HG03558 (cell line): ENCODE results near the gene CTNNA3.
"Not testable (repeated sequence)": the region's sequence is repeated elsewhere in the genome, so short reads cannot be mapped to it uniquely, and the experiment has no call there.

Experiments used
- ATAC-seq: cut with Tn5 transposase; IDR thresholded peaks from one replicate; pipeline ENCODE4 v1.9.1; 2021; ENCODE audit warnings: moderate number of reproducible peaks; ENCODE audit not compliant: unreplicated experiment; ENCODE audit errors: extremely low read depth

The CTNNA3 gene

DNA sequence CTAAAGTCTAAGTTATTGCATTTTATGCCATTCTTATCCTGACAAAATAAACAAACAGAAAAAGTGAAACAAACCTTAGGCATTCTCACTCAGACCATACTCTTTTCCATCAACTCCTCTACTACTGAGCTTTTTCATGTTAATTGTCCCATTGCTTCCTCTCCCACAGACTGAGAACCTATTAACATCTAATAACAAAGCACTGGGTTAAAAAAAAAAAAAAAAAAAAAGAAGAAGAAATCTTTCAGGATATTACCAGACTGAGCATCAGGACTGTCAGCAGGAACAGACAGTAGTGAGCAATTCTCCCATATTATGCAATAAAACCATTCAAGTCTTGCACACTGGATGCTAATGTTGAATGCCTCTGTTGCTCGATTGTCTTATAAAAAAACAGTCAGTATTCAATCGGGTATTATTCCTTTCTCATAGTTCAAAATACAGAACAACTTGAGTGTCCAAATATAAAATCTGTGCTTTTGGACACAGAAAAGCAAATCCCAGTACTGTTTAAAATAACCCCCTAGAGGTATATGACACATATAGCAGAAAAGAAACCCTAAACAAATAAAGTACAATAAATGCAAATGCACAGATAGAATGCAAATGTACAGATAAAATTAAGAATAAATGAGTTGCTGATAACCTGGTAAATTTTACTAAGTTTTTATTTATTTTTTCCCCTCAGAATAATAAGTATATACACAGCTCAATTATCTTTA is 1301.5 kb downstream of the CTNNA3 start:
- ATAC-seq: no peak

DNA sequence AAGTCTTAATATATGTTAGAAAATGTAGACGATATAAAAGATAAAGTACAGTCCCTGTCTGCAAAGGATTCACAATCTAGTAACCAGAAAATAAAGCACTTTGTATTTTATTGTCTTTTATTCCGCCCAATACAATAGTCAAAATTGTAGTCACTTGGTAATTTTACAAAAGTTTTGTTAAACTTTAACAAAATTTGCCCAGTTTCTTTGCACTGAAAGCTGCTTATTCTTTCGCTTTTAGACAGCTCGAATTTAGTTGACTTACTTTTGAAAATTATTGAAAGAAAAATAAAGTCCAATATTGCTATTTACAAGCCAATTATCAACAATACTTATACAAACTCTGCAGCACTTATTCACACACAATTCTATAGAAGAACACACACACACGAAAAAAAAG is 1305.1 kb downstream of the CTNNA3 start:
- no peak for ATAC-seq

DNA sequence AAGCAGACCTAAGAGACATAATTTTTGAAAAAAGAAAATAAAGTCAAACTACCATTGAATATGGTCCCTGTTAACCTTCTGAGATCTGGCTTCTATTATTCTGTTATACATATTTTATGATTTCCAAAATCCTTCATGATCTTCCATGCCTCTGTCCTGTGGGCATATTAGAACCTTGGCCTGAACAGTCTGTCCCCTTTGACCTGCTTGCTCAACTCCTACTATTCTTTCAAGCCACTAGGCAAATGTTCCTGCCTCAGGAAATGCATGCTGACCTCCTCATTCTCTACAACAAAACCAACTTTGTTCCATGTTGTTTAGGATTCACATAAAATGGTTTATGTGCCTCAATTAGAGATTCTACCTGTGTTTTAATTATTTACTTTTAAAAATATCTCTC is 1315.0 kb downstream of the CTNNA3 start:
- no peak for ATAC-seq

DNA sequence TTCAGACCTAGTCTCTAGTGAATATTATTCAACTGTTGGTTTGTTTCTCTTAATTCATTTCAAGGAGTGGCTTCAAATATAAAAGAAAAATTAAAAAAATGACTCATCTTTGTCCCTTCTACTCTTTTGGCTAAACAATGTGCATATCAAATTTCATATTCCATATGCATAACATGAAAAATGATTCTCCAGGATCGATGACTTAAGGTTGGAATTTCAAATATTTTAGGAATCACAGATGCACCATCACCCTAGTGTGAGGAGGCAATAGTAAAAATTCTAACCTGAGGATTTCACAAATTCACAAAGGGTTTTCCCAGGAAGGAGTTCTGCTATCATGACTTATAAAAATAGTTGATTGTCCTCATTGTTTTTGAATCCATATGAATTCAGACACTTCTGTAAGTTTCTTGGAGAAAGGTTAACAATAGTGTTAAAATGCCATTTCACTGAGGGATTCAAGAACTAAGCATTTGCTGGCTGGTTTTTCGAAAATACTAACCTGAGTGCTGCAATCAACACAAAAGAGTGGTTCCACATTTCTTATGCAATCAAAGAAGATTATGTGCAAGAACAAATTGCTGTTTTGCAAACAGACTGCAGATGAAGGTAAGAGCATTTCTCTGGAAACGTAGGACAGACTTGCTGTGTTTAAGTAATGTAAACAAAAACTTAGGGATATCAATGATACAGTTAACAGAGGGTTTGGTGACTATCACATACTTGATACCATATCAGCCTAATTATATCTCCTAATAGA is 1317.7 kb downstream of the CTNNA3 start:
- no peak for ATAC-seq

DNA sequence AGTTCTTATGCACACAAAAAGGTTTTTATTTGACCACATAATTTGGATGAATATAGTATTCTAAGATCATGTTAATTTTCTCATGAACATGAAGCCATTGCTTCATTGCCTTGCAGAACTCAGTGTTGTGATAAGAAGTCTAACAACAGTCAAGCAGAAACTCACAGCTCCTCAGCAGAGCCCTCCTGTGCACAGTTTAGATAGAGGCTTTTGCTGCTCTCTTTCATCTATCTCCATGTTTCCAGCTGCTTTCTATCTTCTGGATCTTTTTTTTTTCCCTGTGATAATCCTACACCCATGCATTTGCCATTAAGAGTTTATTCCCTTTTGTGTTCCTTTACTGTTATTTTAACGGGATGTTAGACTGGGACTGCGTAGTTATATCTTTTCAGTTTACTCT is 1327.8 kb downstream of the CTNNA3 start:
- no peak for ATAC-seq

DNA sequence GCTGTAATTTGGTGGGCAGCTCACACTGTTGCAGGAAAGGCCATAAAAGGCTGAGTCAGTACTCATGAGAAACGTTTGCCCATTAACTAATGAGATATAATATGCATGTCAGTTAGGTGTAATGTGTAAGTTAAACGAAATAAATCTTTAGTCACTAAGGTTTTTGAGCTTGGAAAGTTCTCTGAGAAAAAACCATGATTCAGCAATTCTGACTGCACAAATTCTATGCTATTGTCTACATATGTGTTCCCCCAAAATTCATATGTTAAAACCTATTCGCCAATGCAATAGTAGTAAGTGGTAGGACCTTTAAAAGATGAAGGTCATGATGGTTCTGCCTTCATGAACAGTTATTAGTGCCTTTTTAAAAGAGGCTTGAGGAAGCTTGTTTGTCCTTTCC is 1329.8 kb downstream of the CTNNA3 start:
- ATAC-seq: no peak

DNA sequence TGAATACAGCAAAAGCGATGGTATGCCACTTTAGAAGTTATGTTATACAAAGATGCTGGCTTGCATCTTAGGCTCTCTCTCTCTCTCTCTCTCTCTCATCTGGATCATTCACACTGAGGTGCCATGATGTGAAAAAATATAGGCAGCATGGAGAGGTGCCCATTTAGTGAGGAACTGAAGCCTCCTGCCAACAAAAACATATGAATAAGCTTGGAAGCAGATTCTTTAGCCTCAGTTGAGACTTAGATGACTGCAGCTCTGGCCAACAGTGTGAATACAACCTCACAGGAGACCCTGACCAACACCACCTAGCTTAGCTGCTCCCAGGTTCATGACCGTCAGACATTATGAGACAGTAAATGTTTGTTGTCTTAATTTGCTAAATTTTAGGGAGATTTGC is 1330.3 kb downstream of the CTNNA3 start:
- no peak for ATAC-seq

DNA sequence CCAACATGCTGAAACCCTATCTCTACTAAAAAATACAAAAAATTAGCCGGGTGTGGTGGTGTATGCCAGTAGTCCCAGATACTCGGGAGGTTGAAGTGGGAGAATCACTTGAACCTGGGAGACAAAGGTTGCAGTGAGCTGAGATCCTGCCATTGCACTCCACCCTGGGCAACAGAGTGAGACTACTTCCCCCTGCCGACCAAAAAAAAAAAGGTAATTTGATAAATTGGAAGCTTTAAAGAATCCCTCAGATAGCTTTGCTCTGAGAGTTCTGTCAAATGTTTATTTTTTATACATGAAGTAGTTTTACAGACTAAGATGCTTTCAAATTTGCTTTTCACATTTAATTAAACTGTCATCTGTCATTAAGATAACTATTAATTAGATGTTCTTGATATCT is 1333.5 kb downstream of the CTNNA3 start:
- ATAC-seq: no peak

DNA sequence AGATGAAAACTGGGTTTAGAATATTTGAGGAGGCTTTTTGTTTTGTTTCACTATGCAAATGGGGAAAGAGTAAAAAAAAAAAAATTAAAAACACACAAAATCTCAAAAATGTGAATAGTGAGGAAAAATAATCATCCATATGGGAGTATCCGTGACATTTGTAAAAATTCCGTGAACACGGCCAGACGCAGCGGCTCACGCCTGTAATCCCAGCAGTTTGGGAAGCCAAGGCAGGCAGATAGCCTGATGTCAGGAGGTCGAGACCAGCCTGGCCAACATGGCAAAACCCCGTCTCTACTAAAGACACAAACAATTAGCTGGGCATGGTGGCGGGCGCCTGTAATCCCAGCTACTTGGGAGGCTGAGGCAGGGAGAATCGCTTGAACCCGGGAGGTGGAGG is 1342.2 kb downstream of the CTNNA3 start:
- ATAC-seq: not testable (repeated sequence)

DNA sequence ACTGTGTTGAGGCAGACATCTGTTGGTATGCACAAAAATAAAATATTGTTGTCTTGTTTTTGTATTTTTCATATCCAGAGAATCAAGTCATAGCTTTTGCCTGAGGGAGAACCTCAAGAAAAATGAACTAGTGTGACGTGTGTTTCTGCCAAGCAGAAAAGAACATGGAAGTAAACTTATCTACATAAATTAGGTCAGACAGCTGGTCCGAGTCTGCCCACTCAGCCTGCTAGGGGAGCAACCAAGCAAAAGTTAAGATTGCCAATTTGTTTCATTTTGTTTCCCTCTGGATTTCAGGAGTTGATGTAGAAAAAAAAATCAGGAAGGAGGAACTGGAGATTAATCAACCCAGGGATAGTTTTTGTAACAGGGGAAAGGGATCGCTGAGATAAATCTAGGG is 1342.6 kb downstream of the CTNNA3 start:
- no peak for ATAC-seq

DNA sequence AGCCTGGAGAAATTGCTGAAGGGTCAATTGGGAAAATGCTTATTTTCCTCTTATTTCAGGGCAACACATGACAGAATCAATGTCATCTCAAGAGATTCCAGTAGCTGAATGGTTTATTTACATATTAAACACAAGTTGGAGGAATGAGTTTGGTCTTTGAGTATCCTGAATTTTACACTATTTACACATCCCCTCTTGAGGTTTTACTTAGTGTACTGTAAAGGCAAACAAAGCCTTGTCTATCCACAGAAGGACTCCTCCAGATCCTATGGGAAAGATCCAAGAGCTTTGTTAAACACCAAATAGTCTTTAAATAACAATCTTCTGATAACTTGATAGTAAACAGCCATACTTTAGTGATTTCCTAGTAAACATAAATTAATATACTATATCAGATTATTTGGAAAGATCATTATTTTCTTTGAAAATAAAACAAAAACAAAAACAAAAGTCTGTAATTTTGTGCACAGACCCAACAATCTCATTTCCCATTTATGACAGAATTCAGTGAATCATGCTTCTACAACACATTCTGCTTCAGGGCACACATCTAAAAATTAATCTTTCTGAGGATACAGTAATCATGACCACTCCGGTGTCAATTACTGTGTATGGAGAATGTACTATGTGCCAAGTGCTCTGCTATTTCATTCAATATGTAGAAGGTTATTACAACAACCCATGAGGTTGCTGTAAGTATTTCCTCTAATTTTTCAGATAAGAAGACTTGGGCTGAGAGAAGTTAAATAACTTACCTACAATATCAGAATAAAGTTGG is 1345.2 kb downstream of the CTNNA3 start:
- no peak for ATAC-seq

DNA sequence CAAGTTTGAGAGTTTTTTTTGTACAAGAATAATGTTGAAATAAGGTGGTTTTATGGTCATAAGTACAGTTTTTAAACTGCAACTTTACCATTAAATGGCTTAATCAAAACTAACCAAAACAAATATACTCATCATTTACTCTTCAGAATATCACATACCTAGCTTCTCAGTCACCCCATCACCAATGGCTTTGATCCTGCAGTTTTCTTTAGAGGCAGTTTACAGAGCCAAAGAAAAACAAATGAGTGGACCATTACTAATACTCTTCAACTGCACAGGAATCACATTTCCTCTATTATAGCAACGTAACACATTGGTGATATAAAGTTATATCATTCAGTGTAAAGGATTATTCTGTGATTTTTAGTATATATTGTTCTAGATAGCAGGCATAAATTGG is 1346.3 kb downstream of the CTNNA3 start:
- no peak for ATAC-seq

DNA sequence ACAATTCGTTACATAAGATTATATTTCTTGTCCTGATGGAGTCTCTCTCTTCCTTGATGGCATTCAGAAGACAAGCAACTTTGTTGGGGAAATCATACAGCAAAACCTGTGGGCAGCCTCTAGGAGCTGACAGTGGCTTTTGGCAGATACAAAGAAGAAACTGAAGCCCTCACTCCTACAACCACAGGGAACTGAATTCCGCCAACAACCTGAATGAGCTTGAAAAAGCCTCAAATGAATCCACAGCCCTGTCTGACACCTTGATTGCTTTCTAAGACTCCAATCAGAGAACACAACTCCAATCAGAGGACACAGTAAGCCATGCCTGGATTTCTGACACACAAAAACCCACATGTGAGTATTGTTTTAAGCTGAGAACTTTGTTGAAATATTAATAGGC is 1346.9 kb downstream of the CTNNA3 start:
- no peak for ATAC-seq

DNA sequence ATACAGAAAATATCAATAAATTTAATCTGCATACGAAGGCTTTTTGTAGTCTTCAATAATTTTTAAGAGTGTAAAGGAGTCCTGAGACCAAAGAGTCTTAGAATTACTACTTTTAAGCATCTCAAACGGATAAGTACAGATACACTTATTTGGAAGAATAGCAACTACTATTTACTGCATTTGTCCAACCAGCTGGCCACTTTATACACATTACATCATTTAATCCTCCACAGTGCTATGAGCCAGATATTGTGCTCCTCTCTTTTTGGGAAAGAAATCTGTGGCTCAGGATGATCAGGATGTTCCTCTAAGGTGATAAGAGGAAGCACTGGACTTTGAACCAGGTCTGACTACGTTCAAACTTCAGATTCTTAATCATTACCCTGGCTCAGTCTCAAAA is 1358.8 kb downstream of the CTNNA3 start:
- ATAC-seq: no peak

DNA sequence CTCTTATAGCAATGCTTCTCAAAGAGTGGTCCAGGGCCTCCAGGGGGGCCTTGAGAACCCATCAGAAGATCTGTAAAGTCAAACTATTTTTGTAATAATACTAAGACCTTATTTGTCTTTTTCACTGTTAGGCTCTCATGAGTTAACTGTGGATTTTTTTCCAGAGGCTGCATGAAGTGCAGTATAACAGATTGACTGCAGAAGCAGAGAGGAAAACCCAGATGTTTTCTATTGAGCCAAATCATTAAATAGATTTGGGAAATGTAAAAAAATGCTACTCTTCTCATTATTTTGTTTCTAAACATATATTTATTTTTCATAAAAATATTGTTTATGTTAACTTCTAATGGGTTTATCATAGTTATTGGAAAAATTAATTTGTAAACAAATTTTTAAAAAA is 1359.2 kb downstream of the CTNNA3 start:
- no peak for ATAC-seq

DNA sequence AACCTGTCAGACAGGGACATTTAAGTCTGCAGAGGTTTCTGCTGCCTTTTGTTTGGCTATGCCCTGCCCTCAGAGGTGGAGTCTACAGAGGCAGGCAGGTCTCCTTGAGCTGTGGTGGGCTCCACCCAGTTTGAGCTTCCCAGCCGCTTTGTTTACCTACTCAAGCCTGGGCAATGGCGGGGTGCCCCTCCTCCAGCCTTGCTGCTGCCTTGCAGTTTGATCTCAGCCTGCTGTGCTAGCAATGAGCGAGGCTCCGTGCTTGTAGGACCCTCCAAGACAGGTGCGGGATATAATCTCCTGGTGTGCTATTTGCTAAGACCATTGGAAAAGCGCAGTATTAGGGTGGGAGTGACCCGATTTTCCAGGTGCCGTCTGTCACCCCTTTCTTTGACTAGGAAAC is 1360.2 kb downstream of the CTNNA3 start:
- ATAC-seq: not testable (repeated sequence)

DNA sequence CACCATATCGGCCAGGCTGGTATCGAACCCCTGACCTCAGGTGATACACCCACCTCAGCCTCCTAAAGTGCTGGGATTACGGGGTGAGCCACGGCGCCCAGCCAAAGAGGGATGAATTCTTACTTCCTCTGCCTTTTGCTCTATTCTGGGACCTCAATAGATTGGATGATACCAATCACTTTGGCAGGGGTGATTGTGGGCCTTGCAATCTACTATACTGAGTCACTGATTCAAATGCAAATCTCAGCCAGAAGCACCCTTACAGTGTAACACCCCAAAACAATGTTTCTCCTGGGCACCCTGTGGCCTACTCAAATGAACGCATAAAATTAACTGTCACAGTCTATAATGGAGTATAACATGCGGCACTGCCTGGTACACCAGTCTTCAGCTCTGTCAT is 1366.8 kb downstream of the CTNNA3 start:
- no peak for ATAC-seq

DNA sequence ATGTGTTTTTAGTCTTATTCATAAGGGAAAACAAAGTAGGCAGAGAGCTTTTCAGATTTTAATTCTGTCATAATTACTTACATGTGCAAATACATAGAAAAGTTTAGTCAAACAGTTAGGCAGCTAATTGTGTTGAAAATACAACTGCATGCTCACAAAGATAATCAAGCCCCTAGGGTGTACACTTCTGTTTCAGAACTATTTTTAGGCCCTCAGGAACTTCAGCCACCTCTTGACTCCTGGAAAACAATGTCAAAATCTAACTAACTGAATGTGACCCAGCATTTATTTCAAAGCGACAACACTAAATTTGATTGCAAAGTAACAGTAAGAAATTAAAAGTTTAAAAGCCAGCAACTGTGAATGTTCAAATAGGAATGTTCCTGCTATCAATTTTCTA is 1369.1 kb downstream of the CTNNA3 start:
- ATAC-seq: no peak

DNA sequence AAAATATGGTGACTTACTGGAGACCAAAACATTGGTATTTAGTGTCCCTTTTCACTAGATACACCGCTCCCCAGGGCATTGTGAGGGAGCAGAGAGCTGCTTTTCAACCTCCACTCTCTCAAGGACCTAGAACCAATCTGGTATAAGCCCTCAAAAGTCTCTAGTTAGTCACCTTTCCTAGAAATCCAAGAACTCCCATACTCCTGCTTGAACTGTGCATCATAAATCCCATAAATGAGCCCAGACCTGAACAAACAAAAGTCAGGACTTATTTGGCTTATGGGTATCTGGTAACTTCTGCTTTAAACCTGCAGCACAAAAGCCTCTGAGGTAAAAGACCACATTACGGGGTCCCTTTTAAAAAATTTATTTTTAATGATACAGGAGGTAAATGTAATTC is 1373.2 kb downstream of the CTNNA3 start:
- no peak for ATAC-seq

DNA sequence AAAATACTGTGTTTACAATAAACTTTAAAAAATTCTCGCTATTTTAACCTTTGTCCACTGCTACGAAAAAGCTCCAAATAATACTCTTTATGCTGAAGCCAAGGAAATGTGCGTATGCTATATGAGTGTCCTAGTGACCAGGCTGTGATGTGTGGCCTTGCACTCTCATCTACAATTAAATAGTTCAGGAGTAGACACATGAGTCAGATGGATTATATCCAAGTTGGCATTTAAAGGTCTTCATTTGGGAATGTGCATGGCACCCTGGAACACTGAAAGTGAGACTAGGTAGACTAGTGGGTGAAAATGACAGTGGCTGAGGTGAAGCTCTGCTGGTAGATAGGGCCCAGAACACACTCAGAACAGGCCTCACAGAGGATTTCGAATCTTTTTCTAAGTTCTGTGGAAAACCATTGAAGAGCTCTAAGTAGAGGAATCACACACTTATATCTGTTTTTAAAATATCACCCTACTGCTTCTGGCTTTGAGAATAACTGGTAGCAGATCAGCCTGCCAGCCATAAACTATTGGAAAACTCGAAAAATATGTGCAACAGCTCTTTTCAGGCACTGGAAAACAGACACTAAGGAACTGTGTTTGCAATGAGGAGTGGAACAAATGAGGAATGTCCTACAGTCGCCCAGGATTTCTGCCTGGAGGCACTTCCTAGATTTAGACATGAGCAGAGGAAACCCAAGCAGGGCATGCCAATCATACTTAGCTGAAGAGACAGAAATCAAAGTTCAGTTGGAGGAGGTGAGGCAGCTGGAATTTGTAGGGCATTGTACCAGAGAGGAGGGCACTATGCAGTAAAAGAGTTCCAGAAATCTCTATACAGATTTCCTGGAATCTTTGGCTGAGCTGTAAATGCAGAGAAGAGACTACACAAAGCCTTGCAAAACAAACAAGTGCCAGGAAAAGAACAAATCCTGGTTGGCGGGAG is 1374.0 kb downstream of the CTNNA3 start:
- no peak for ATAC-seq
